MM.1S (cell line): ENCODE results near the gene AMIGO3.
A peak's percentile ranks its signal among the peaks of the same experiment; 100 is the strongest.

Experiments used
- DNase-seq: peaks from one replicate; pipeline ENCODE4 v3.0.0-alpha.2; 2015
- H2AFZ ChIP-seq: fragments of 300-600 bp; sonication (generic); 2 replicates; pipeline ENCODE4 v1.6.0; 2016; ENCODE audit warnings: antibody characterized with exemption, low read length
- H3F3A ChIP-seq: fragments of 300-600 bp; sonication (generic); 2 replicates; pipeline ENCODE4 v1.6.1; 2016; ENCODE audit warnings: mild to moderate bottlenecking, antibody characterized with exemption, low read length, moderate library complexity, mixed read lengths; ENCODE audit not compliant: insufficient read depth
- H3K27ac ChIP-seq: fragments of 300-600 bp; sonication (generic); 2 replicates; pipeline ENCODE4 v1.5.1; 2016; ENCODE audit warnings: mild to moderate bottlenecking, low read length
- H3K27me3 ChIP-seq: fragments of 300-600 bp; sonication (generic); replicated peaks from 2 replicates; pipeline ENCODE4 v1.6.0; 2016; ENCODE audit warnings: low read length; ENCODE audit not compliant: insufficient read depth
- H3K36me3 ChIP-seq: fragments of 300-600 bp; sonication (generic); replicated peaks from 2 replicates; pipeline ENCODE4 v1.6.1; 2016; ENCODE audit warnings: mild to moderate bottlenecking, low read length, mixed read lengths; ENCODE audit not compliant: insufficient read depth
- H3K4me1 ChIP-seq: fragments of 300-600 bp; sonication (generic); 2 replicates; pipeline ENCODE4 v1.6.1; 2016; ENCODE audit warnings: low read length, mixed read lengths
- H3K4me2 ChIP-seq: fragments of 300-600 bp; sonication (generic); 2 replicates; pipeline ENCODE4 v1.6.0; 2016; ENCODE audit warnings: low read depth, low read length
- H3K4me3 ChIP-seq: fragments of 300-600 bp; sonication (generic); 2 replicates; pipeline ENCODE4 v1.5.1; 2016; ENCODE audit warnings: low read length, mixed read lengths
- H3K79me2 ChIP-seq: fragments of 300-600 bp; sonication (generic); 2 replicates; pipeline ENCODE4 v1.6.1; 2016; ENCODE audit warnings: mixed run types, low read length, mixed read lengths
- H3K9ac ChIP-seq: fragments of 300-600 bp; sonication (generic); 2 replicates; pipeline ENCODE4 v1.6.1; 2016; ENCODE audit warnings: low read length, mixed read lengths
- H3K9me2 ChIP-seq: fragments of 300-600 bp; sonication (generic); replicated peaks from 2 replicates; pipeline ENCODE4 v1.6.1; 2016; ENCODE audit warnings: mild to moderate bottlenecking, low read length, mixed read lengths; ENCODE audit not compliant: insufficient read depth
- H3K9me3 ChIP-seq: fragments of 300-600 bp; sonication (generic); replicated peaks from 2 replicates; pipeline ENCODE4 v1.6.1; 2016; ENCODE audit warnings: mild to moderate bottlenecking, low read length, mixed read lengths; ENCODE audit not compliant: insufficient read depth
- H4K20me1 ChIP-seq: fragments of 300-600 bp; sonication (generic); 2 replicates; pipeline ENCODE4 v1.6.1; 2016; ENCODE audit warnings: mild to moderate bottlenecking, low read length, moderate library complexity, mixed read lengths; ENCODE audit not compliant: insufficient read depth
- CTCF ChIP-seq: fragments of 300-600 bp; sonication (generic); IDR thresholded peaks from 2 replicates; pipeline ENCODE4 v1.5.1; 2016; ENCODE audit warnings: antibody characterized with exemption, low read length, mixed read lengths
- EZH2 ChIP-seq: fragments of 300-600 bp; sonication (generic); optimal IDR thresholded peaks from 2 replicates; pipeline ENCODE3; 2017; ENCODE audit warnings: low read depth, mild to moderate bottlenecking, antibody characterized with exemption, low read length, mixed read lengths
- EZH2phosphoT487 ChIP-seq: fragments of 300-600 bp; sonication (generic); IDR thresholded peaks from 2 replicates; pipeline ENCODE4 v1.6.1; 2018; ENCODE audit warnings: antibody characterized with exemption, low read length

AMIGO3 gene

GRCh38 chr3:49671291-49672288 is 47.9 kb downstream of the AMIGO3 start:
- no peaks in the 10 kb centered on the region for H3K36me3 ChIP-seq
- H3K4me2 ChIP-seq, result no peak overlapping the region
- H3K9ac ChIP-seq, result no peak overlapping the region
- no peak overlapping the region for H3K4me3 ChIP-seq
- H3K27me3 ChIP-seq, result 0 out of 2 replicates have a peak, but pooled peaks cover 3% of the 10 kb centered on the region
- no peaks in the 10 kb centered on the region for H3K9me3 ChIP-seq
- 0 out of 2 replicates have a peak, but pooled peaks cover 3% of the 10 kb centered on the region for H3K4me1 ChIP-seq
- H3K79me2 ChIP-seq, result peaks cover 29% of the 10 kb centered on the region
- no peaks in the 10 kb centered on the region for H3K9me2 ChIP-seq
- H2AFZ ChIP-seq, result no peak overlapping the region
- H4K20me1 ChIP-seq, result no peaks in the 10 kb centered on the region
- TF ChIP-seq CTCF, result peak; percentile 83
- TF ChIP-seq EZH2phosphoT487, result no peak
- no peak for TF ChIP-seq EZH2
- peak; percentile 71 for DNase-seq
- no peak overlapping the region for H3K27ac ChIP-seq
- 0 out of 2 replicates have a peak, but pooled peaks cover 10% of the 10 kb centered on the region for H3F3A ChIP-seq

GRCh38 chr3:49670940-49671290 is 48.6 kb downstream of the AMIGO3 start:
- no peaks in the 10 kb centered on the region for H3K9me2 ChIP-seq
- no peak overlapping the region for H3K4me2 ChIP-seq
- H3K4me1 ChIP-seq, result 0 out of 2 replicates have a peak, but pooled peaks cover 3% of the 10 kb centered on the region
- no peak overlapping the region for H3K4me3 ChIP-seq
- no peaks in the 10 kb centered on the region for H4K20me1 ChIP-seq
- no peak for DNase-seq
- H3K36me3 ChIP-seq, result no peaks in the 10 kb centered on the region
- no peaks in the 10 kb centered on the region for H3K9me3 ChIP-seq
- H3K27me3 ChIP-seq, result 0 out of 2 replicates have a peak, but pooled peaks cover 3% of the 10 kb centered on the region
- no peak overlapping the region for H3K9ac ChIP-seq
- no peak overlapping the region for H2AFZ ChIP-seq
- no peak overlapping the region for H3K27ac ChIP-seq
- 0 out of 2 replicates have a peak, but pooled peaks cover 10% of the 10 kb centered on the region for H3F3A ChIP-seq
- TF ChIP-seq EZH2phosphoT487, result no peak
- no peak for TF ChIP-seq EZH2
- TF ChIP-seq CTCF, result no peak
- H3K79me2 ChIP-seq, result peaks cover 23% of the 10 kb centered on the region

GRCh38 chr3:49669352-49669751 is 50.1 kb downstream of the AMIGO3 start:
- H3K79me2 ChIP-seq, result peaks cover 7% of the 10 kb centered on the region
- H3K9ac ChIP-seq, result no peak overlapping the region
- no peaks in the 10 kb centered on the region for H3K36me3 ChIP-seq
- H3K9me2 ChIP-seq, result no peaks in the 10 kb centered on the region
- no peak overlapping the region for H2AFZ ChIP-seq
- TF ChIP-seq EZH2phosphoT487, result no peak
- 0 out of 2 replicates have a peak, but pooled peaks cover 10% of the 10 kb centered on the region for H3F3A ChIP-seq
- H3K27ac ChIP-seq, result no peak overlapping the region
- H4K20me1 ChIP-seq, result no peaks in the 10 kb centered on the region
- H3K4me2 ChIP-seq, result no peak overlapping the region
- peaks cover 5% of the 10 kb centered on the region; the same call in 1 of the 2 replicates for H3K27me3 ChIP-seq
- DNase-seq, result no peak
- H3K9me3 ChIP-seq, result no peaks in the 10 kb centered on the region
- H3K4me3 ChIP-seq, result no peak overlapping the region
- 0 out of 2 replicates have a peak, but pooled peaks cover 3% of the 10 kb centered on the region for H3K4me1 ChIP-seq
